ENCODE results near the gene RNF4.
"Not testable (repeated sequence)": the region's sequence is repeated elsewhere in the genome, so short reads cannot be mapped to it uniquely, and the experiment has no call there.

RNF4 gene

GRCh38 chr4:2468456-2469191 lies at the start of gene RNF4:
TSS of gene RNF4 (plus strand) at chr4:2469106. CDS start at chr4:2490494, 21,388 bp downstream.
- peak; percentile 98 for DNase-seq

GRCh38 chr4:2419814-2420213 lies 49.1 kb upstream of the RNF4 start:
- no peak for DNase-seq

- DNase-seq, result no peak
Observed at GRCh38 chr4:2421928-2422327, 47.0 kb upstream of the RNF4 start.

- no peak for DNase-seq
Observed at GRCh38 chr4:2423066-2423465, 45.8 kb upstream of the RNF4 start.

- DNase-seq, result no peak
Observed at GRCh38 chr4:2423695-2424094, 45.2 kb upstream of the RNF4 start.

GRCh38 chr4:2424581-2424980 lies 44.3 kb upstream of the RNF4 start:
- no peak for DNase-seq

GRCh38 chr4:2425386-2426068 lies 43.4 kb upstream of the RNF4 start:
- DNase-seq, result no peak

GRCh38 chr4:2426069-2426397 lies 42.9 kb upstream of the RNF4 start:
- no peak for DNase-seq

- no peak for DNase-seq
Observed at GRCh38 chr4:2426711-2427275, 42.1 kb upstream of the RNF4 start.

GRCh38 chr4:2427383-2428334 lies 41.2 kb upstream of the RNF4 start:
- no peak for DNase-seq

- no peak for DNase-seq
Observed at GRCh38 chr4:2428496-2429213, 40.3 kb upstream of the RNF4 start.

- DNase-seq, result not testable (repeated sequence)
Observed at GRCh38 chr4:2429945-2430757, 38.8 kb upstream of the RNF4 start.

- no peak for DNase-seq
Observed at GRCh38 chr4:2432004-2432403, 36.9 kb upstream of the RNF4 start.

- DNase-seq, result no peak
Observed at GRCh38 chr4:2432991-2433530, 35.8 kb upstream of the RNF4 start.

GRCh38 chr4:2433609-2434350 lies 35.1 kb upstream of the RNF4 start:
- DNase-seq, result no peak

GRCh38 chr4:2434420-2434819 lies 34.5 kb upstream of the RNF4 start:
- DNase-seq, result no peak

GRCh38 chr4:2436301-2436700 lies 32.6 kb upstream of the RNF4 start:
- DNase-seq, result no peak

GRCh38 chr4:2436761-2437474 lies 32.0 kb upstream of the RNF4 start:
- no peak for DNase-seq

- DNase-seq, result no peak
Observed at GRCh38 chr4:2437475-2438215, 31.3 kb upstream of the RNF4 start.

Measured in femur (tissue), 1 donor.